Activated CD4-positive, alpha-beta memory T cell treated with anti-CD3 and anti-CD28 coated beads for 36 hours (primary cell): Measurements from ENCODE around the gene SMAD1. TPM values are rescaled to one million over a fixed set of nuclear protein-coding genes. Genes with fewer than 3 reads are reported as not detected.
"Not testable (repeated sequence)": the region's sequence is repeated elsewhere in the genome, so short reads cannot be mapped to it uniquely, and the experiment has no call there.

ENCODE experiments used
- CTCF ChIA-PET: fragments of 350-600 bp; sonication (Branson Sonifier 250); formaldehyde crosslinking; loops from one replicate; lab custom pipeline; 2021; ENCODE audit warnings: antibody characterized with exemption, inconsistent platforms; lab: Charles Lee
- POLR2A ChIA-PET: fragments of 350-600 bp; sonication (Branson Sonifier 250); formaldehyde crosslinking; loops from one replicate; lab custom pipeline; 2021; ENCODE audit warnings: antibody characterized with exemption; lab: Charles Lee
- DNase-seq: peaks from one replicate; pipeline ENCODE4 v3.0.0-alpha.2; 2020
- H3K27ac Mint-ChIP-seq: one replicate; pipeline ENCODE4 v1.8.0; 2021; ENCODE audit warnings: mixed read lengths
- H3K27me3 Mint-ChIP-seq: one replicate; pipeline ENCODE4 v1.8.0; 2021; ENCODE audit warnings: mixed read lengths
- H3K36me3 Mint-ChIP-seq: one replicate; pipeline ENCODE4 v1.8.0; 2021; ENCODE audit warnings: mixed read lengths
- H3K4me1 Mint-ChIP-seq: one replicate; pipeline ENCODE4 v1.8.0; 2021; ENCODE audit warnings: low read depth, mixed read lengths
- H3K4me3 Mint-ChIP-seq: one replicate; pipeline ENCODE4 v1.8.0; 2021; ENCODE audit warnings: mild to moderate bottlenecking, mixed read lengths
- H3K9me3 Mint-ChIP-seq: one replicate; pipeline ENCODE4 v1.8.0; 2021; ENCODE audit warnings: mixed read lengths
- intact Hi-C: fragments of 100-400 bp; cut with micrococcal nuclease; formaldehyde crosslinking; loops from one replicate; pipeline ENCODE4 v1.15.1; 2023
- total RNA-seq, 2 experiments: library from RNA; stranded (reverse); gene quantifications; one replicate each; pipeline ENCODE4 v1.2.3, GENCODE V29; 2021

SMAD1 gene
- total RNA-seq, 2 experiments from 2014 or later: 2.8 to 2.9 TPM

DNA sequence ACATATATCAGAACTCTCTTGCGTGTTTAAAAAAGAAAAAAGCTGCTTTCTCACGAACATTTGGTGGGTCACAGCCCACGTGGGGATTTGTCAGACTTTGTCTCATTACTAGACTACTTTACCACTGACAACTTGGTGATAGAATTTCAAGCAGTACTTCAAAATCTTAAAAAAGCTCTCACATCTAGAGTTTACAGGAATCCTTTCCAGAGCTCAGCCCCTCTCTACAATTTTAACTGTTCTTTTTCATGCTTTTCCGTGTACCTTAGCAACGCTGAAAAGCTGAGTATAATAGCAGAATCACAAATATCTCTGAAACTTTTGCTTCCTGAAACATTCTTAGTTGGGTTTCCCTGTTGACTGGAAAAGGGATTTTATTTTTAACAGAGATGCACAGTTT lies 50.2 kb downstream of the SMAD1 start:
- Mint-ChIP-seq H3K36me3 (no peaks in the 10 kb centered on the region), H3K4me3 (no peak overlapping the region), H3K27me3 (peaks cover 2% of the 10 kb centered on the region), H3K4me1 (no peaks in the 10 kb centered on the region), H3K27ac (no peak overlapping the region), H3K9me3 (no peaks in the 10 kb centered on the region)
- ChIA-PET CTCF (no interaction called here), POLR2A (no interaction called here)
- intact Hi-C loops: no loop called here
- no peak for DNase-seq

DNA sequence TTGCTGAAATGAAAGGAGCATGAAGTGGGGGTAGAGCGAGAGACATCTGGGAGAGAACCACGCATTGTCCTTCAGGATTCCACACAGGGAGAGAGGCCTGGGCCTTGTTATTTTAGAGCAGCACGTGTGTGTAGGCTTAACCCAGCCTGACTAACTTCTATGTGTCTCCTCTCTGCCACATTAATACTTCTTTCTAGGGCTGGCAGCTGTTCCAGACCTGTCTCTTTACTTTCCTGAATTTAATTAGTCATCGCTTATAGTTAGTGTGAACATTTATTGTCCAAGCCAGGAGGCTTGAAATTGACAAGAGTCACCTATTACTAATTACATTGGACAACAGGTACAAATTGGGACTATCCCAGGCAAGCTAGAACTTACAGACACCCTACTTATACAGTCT lies 51.3 kb downstream of the SMAD1 start:
- ChIA-PET CTCF (no interaction called here), POLR2A (no interaction called here)
- no peak overlapping the region for H3K27ac Mint-ChIP-seq
- no peak overlapping the region for H3K4me3 Mint-ChIP-seq
- no peaks in the 10 kb centered on the region for H3K36me3 Mint-ChIP-seq
- intact Hi-C loops: no loop called here
- no peaks in the 10 kb centered on the region for H3K4me1 Mint-ChIP-seq
- H3K9me3 Mint-ChIP-seq: no peaks in the 10 kb centered on the region
- H3K27me3 Mint-ChIP-seq: peaks cover 2% of the 10 kb centered on the region
- no peak for DNase-seq

DNA sequence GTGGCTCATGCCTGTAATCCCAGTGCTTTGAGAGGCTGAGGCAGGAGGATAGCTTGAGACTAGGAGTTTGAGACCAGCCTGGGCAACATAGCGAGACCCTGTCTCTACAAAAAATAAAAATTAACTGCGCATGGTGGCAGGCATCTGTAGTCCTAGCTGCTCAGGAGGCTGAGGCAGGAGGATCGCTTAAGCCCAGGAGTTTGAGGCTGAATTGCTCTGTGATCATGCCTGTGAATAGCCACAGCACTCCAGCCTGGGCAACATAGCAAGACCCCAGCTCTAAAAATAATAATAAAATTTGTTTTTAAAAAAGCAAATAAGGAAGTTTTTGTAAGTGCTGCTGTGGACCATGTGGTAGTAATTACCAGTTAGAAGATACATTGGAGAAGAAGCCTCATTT lies 51.8 kb downstream of the SMAD1 start:
- intact Hi-C loops, H3K4me1 Mint-ChIP-seq, H3K4me3 Mint-ChIP-seq, H3K9me3 Mint-ChIP-seq, POLR2A ChIA-PET, DNase-seq, H3K27ac Mint-ChIP-seq, H3K27me3 Mint-ChIP-seq, CTCF ChIA-PET, H3K36me3 Mint-ChIP-seq: not testable (repeated sequence)

DNA sequence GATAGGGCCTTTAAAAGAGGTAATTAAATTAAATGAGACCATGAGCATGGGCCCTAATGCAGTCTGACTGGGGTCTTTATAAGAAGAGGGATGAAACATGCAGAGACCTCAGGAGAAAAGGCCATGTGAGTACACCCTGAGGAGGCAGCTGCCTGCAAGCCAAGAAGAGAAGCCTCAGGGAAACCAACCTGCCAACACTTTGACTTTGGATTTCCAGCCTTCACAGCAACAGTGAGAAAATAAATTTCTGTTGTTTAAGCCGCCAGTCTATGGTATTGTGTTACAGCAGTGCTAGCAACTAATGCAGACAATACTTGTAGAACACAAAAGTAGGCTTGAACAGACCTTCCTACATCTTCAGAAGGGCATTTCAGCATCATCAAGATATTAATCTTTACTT lies 52.3 kb downstream of the SMAD1 start:
- no peak overlapping the region for H3K27ac Mint-ChIP-seq
- H3K36me3 Mint-ChIP-seq: no peaks in the 10 kb centered on the region
- no peaks in the 10 kb centered on the region for H3K4me1 Mint-ChIP-seq
- H3K9me3 Mint-ChIP-seq: no peaks in the 10 kb centered on the region
- peaks cover 4% of the 10 kb centered on the region for H3K27me3 Mint-ChIP-seq
- intact Hi-C loops: no loop called here
- DNase-seq: no peak
- POLR2A ChIA-PET: no interaction called here
- CTCF ChIA-PET: no interaction called here
- no peak overlapping the region for H3K4me3 Mint-ChIP-seq

DNA sequence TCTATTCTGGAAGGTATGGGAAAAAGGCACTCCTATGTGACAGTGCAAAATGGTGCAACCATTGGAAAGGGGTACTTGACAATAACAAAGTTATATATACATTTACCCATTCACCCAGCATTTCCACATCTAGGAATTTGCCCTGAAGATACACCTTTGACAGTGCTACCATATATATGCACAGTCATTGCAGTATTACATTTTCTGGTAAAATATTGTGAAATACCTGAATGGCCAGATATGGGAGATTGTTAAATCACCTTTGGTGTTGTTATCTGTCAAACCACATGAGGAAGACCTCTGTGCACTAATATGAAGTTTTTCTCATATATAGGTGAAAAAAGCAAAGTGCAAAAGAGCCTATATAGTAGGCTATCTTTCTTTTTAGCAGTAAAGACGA lies 53.5 kb downstream of the SMAD1 start:
- Mint-ChIP-seq H3K27me3 (peaks cover 4% of the 10 kb centered on the region), H3K36me3 (no peaks in the 10 kb centered on the region), H3K4me1 (no peaks in the 10 kb centered on the region), H3K27ac (no peak overlapping the region), H3K4me3 (no peak overlapping the region), H3K9me3 (no peaks in the 10 kb centered on the region)
- intact Hi-C loops: no loop called here
- POLR2A ChIA-PET: no interaction called here
- DNase-seq: no peak
- CTCF ChIA-PET: no interaction called here

DNA sequence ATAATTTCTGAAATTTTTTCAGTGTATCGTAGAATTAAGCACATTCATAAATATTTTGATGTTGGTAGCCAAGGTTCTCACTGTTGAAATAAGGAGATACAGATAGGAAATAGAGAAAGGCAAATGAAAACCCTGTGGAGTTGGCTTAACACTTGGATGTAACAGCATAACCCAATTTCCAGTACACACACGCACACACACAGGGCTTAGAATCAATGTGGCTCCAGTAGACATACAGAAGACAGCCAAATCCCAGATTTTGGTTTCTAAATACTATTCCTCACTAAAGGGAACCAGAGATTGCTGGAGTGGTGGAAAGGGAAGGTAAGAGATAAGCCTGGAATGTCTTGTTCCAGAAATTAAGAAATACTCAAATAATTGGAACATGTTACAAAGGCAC lies 54.4 kb downstream of the SMAD1 start:
- H3K4me1 Mint-ChIP-seq: no peaks in the 10 kb centered on the region
- no peaks in the 10 kb centered on the region for H3K36me3 Mint-ChIP-seq
- H3K27ac Mint-ChIP-seq: no peak overlapping the region
- CTCF ChIA-PET: no interaction called here
- H3K4me3 Mint-ChIP-seq: no peak overlapping the region
- no peaks in the 10 kb centered on the region for H3K9me3 Mint-ChIP-seq
- DNase-seq: no peak
- intact Hi-C loops: no loop called here
- POLR2A ChIA-PET: no interaction called here
- peaks cover 6% of the 10 kb centered on the region for H3K27me3 Mint-ChIP-seq

DNA sequence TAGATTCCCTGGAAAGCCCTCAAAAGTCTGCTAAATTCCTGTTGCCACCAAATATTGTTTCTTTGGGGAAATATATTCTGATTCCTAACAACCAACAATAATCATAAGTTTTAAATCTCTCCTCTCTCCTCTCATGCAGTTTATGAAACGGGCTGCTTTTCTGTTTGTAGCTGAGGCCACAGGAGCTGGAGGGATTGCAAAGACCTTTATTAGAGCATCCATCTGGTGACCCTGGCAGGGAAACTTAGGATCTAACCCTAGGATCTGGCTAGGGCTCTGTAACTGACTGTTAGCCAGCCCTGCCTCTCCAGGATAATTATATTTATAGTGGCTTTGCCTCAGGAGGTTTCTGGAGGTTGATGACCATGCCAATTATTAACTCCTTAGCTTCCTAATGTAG lies 56.9 kb downstream of the SMAD1 start:
- ChIA-PET CTCF (no interaction called here), POLR2A (no interaction called here)
- intact Hi-C loops: no loop called here
- no peaks in the 10 kb centered on the region for H3K36me3 Mint-ChIP-seq
- DNase-seq: no peak
- peaks cover 6% of the 10 kb centered on the region for H3K27me3 Mint-ChIP-seq
- H3K4me3 Mint-ChIP-seq: no peak overlapping the region
- no peaks in the 10 kb centered on the region for H3K4me1 Mint-ChIP-seq
- no peak overlapping the region for H3K27ac Mint-ChIP-seq
- no peaks in the 10 kb centered on the region for H3K9me3 Mint-ChIP-seq

DNA sequence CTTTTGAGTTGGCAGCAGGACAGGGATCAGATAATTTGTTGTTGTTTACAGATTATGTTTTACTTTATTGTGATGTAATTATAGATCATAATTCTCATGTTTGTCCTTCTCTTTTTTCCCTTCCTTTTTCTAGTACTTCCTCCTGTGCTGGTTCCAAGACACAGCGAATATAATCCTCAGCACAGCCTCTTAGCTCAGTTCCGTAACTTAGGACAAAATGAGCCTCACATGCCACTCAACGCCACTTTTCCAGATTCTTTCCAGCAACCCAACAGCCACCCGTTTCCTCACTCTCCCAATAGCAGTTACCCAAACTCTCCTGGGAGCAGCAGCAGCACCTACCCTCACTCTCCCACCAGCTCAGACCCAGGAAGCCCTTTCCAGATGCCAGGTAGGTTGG lies 58.0 kb downstream of the SMAD1 start:
- DNase-seq: no peak
- ChIA-PET POLR2A (no interaction called here), CTCF (no interaction called here)
- H3K27me3 Mint-ChIP-seq: peaks cover 8% of the 10 kb centered on the region
- H3K27ac Mint-ChIP-seq: no peak overlapping the region
- intact Hi-C loops: no loop called here
- H3K4me1 Mint-ChIP-seq: no peaks in the 10 kb centered on the region
- H3K4me3 Mint-ChIP-seq: no peak overlapping the region
- H3K9me3 Mint-ChIP-seq: no peaks in the 10 kb centered on the region
- H3K36me3 Mint-ChIP-seq: no peaks in the 10 kb centered on the region

DNA sequence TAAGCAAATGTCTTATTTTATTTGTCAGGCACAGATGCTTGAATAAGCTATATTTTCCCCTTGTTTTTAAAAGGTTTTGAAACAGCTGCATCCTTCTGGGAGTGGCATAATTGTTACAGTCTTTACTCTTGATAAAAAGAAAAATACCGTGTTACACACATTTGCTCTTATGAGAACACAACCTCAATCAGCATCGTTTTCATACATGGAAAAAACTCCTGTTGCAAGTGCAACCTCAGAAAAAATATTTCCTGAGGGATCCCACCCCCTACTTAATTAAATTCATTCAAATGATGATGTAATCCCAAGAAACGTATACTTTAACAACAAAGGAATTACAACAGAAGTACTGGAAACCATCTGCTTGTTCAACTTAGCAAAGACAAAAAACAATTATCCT lies 58.6 kb downstream of the SMAD1 start:
- CTCF ChIA-PET: no interaction called here
- H3K27me3 Mint-ChIP-seq: peaks cover 8% of the 10 kb centered on the region
- no peaks in the 10 kb centered on the region for H3K9me3 Mint-ChIP-seq
- H3K27ac Mint-ChIP-seq: no peak overlapping the region
- no peaks in the 10 kb centered on the region for H3K36me3 Mint-ChIP-seq
- no peak for DNase-seq
- intact Hi-C loops: no loop called here
- POLR2A ChIA-PET: no interaction called here
- no peaks in the 10 kb centered on the region for H3K4me1 Mint-ChIP-seq
- no peak overlapping the region for H3K4me3 Mint-ChIP-seq

DNA sequence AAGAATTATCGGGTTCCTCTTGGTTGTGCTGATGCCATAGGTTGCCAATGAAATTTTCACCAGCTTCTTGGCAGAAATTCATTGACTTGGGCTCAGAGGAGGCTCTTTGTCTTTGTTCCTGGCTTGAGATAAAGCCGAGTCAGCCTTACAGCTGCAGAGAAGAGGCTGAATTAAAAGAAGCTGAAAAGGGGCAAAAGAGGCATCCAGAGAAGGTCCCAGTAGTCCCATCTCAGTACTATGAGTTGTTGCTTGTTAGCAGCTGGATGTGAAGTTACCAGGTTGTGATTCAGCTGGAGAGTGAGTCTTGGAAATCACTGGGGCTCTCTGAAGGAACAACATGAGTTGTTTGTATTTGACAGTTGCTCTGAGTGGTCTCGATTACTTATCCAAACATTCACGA lies 59.7 kb downstream of the SMAD1 start:
- Mint-ChIP-seq H3K4me3 (no peak overlapping the region), H3K4me1 (no peaks in the 10 kb centered on the region)

DNA sequence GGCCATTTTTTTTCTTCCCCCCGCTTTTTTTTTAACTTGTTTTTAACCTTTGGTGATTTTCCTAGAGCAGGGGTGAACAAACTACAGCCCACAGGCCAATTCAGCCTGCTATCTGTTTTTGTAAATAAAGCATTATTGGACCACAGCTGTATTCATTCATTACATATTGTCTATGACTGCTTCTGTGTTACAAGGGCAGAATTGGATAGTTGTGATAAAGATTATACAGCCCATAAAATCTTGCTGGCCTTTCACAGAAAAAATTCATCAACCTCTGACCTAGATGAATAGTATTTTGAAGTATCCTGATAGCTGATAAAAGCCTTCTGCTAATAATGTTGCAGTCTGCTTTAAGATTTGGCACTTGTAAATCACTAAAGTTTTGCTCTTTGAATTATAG lies 63.4 kb downstream of the SMAD1 start:
- Mint-ChIP-seq H3K27me3 (peaks cover 3% of the 10 kb centered on the region), H3K36me3 (no peaks in the 10 kb centered on the region), H3K27ac (no peak overlapping the region), H3K4me1 (no peaks in the 10 kb centered on the region), H3K4me3 (no peak overlapping the region), H3K9me3 (no peaks in the 10 kb centered on the region)
- no peak for DNase-seq
- ChIA-PET POLR2A (no interaction called here), CTCF (interaction anchor here (2.2 kb wide), 1 partner anchor 12 kb away, joined by 10 read pairs; no protein-coding TSS in a partner anchor)
- intact Hi-C loops: no loop called here

More for the DNA sequence above, 59.7 kb downstream of the SMAD1 start:
- no peaks in the 10 kb centered on the region for H3K9me3 Mint-ChIP-seq
- intact Hi-C loops: no loop called here
- CTCF ChIA-PET: interaction anchor here (2.5 kb wide), 1 partner anchor 16 kb away, joined by 11 read pairs; no protein-coding TSS in a partner anchor
- POLR2A ChIA-PET: no interaction called here
- H3K36me3 Mint-ChIP-seq: no peaks in the 10 kb centered on the region
- H3K27me3 Mint-ChIP-seq: peaks cover 5% of the 10 kb centered on the region
- H3K27ac Mint-ChIP-seq: no peak overlapping the region
- DNase-seq: no peak

DNA sequence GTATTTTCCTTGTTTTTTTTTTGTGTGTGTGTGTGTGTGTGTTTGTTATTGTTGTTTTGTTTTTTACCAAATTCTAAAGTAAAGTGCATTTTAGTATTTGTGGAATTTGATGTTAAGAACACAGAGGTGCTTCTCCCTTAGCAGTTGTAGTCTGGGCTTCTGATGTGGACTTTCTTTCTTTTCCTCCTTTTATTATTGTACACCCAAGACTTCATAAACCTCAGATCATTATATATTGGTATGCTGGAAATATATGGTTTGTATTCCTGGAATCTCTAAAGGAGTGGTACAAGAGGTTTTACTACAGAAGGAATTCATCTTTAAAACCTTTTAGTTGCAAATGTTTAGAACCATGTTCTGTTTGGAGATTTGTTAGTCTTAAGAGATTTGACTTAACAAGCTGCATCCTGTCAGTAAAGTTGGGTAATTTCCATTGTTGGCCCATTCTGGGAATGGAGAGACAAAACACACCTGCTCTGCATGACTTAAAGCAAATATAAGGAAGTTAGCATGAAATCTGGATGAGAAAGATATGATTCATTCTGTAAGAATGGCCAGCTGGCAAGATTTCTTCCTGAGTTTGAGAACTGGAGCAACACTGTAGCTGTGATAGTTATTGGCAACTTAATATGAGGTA lies 64.0 kb downstream of the SMAD1 start:
- H3K4me3 Mint-ChIP-seq: no peak overlapping the region
- ChIA-PET CTCF (interaction anchor here (2.2 kb wide), 1 partner anchor 12 kb away, joined by 10 read pairs; no protein-coding TSS in a partner anchor), POLR2A (no interaction called here)
- H3K36me3 Mint-ChIP-seq: no peaks in the 10 kb centered on the region
- peaks cover 3% of the 10 kb centered on the region for H3K27me3 Mint-ChIP-seq
- no peak for DNase-seq
- no peak overlapping the region for H3K27ac Mint-ChIP-seq
- no peaks in the 10 kb centered on the region for H3K4me1 Mint-ChIP-seq
- intact Hi-C loops: no loop called here
- no peaks in the 10 kb centered on the region for H3K9me3 Mint-ChIP-seq

DNA sequence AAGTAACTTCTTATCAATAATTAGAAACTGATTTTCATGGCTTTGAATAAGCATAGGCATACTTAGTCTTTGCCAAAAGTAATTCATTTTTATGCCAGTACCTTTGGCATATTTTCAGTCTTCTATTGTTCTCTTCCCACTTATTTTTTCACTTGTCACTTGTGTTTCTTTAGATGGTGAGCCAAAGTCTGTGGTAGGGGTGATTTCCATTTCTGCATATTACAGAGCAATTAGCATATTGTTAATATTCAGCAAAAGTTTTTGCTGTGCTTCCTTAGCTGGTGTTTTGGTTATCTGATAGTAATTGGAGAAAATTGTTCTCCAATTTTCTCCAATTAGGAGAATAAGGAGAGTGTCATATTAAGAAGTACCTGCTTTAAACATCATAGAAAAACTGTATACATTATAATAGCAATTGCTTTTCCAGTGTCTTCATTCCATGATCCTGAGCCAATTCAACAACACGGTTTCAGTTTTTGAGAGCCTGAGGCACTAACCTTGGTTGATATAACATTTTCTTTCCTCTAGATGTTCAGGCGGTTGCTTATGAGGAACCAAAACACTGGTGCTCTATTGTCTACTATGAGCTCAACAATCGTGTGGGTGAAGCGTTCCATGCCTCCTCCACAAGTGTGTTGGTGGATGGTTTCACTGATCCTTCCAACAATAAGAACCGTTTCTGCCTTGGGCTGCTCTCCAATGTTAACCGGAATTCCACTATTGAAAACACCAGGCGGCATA lies 64.7 kb downstream of the SMAD1 start:
- no peaks in the 10 kb centered on the region for H3K36me3 Mint-ChIP-seq
- ChIA-PET POLR2A (no interaction called here), CTCF (interaction anchor here (2.2 kb wide), 1 partner anchor 11 kb away, joined by 10 read pairs; no protein-coding TSS in a partner anchor)
- intact Hi-C loops: no loop called here
- no peaks in the 10 kb centered on the region for H3K4me1 Mint-ChIP-seq
- H3K27me3 Mint-ChIP-seq: peaks cover 1% of the 10 kb centered on the region
- no peak for DNase-seq
- no peaks in the 10 kb centered on the region for H3K9me3 Mint-ChIP-seq
- H3K27ac Mint-ChIP-seq: no peak overlapping the region
- no peak overlapping the region for H3K4me3 Mint-ChIP-seq
